Left renal pelvis (tissue), 4 donors: Measurements from ENCODE around the gene RABGAP1L. TPM values are rescaled to one million over a fixed set of nuclear protein-coding genes. Genes with fewer than 3 reads are reported as not detected.
"Not testable (repeated sequence)": the region's sequence is repeated elsewhere in the genome, so short reads cannot be mapped to it uniquely, and the experiment has no call there.

Experiments used
- DNase-seq, 4 donors: peaks; one replicate each; pipeline ENCODE4 v3.0.0-alpha.2; 2013; ENCODE audit warnings: low read depth in 4 of 4, low spot score in 3 of 4
- polyA plus RNA-seq, 4 donors: library from polyadenylated mRNA; unstranded; fragments of 120-200 nt; gene quantifications; one replicate each; pipeline ENCODE4 v1.2.1, GENCODE V29; 2013; ENCODE audit not compliant: insufficient read length in 4 of 4

The RABGAP1L gene
- polyA plus RNA-seq, 4 donors: 23.9 to 32.5 (median 28.4) TPM

DNA sequence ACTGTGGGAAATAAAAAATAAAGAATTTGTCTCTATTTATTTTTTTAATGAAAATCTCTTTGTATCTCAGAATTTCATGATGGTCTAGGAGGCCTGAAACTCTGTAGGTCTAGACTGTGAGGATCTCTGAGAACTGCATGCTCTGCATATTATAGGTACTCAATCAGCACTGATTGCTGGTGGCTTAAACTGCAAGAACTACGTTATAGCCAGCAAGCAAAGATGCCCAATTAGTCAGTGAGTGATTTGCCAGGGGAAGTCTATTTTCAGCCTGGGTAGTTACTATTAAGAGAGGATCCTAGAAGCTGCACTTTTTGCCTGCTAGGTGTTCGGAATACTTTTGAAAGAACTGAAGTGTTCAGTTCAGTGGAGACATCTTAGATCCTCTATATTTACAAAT is 375.9 kb downstream of the RABGAP1L start:
- no peak for DNase-seq

DNA sequence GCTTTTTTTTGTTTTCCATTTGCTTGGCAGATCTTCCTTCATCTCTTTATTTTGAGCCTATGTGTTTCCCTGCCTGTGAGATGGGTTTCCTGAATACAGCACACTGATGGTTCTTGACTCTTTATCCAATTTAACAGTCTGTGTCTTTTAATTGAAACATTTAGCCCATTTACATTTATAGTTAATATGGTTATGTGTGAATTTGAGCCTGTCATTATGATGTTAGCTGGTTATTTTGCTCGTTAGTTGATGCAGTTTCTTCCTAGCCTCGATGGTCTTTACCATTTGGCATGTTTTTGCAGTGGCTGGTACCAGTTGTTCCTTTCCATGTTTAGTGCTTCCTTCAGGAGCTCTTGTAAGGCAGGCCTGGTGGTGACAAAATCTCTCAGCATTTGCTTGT is 384.1 kb downstream of the RABGAP1L start:
- DNase-seq: not testable (repeated sequence)

- no peak for DNase-seq
These were observed 391.0 kb downstream of the RABGAP1L start for GRCh38 chr1:174550296-174550695.

DNA sequence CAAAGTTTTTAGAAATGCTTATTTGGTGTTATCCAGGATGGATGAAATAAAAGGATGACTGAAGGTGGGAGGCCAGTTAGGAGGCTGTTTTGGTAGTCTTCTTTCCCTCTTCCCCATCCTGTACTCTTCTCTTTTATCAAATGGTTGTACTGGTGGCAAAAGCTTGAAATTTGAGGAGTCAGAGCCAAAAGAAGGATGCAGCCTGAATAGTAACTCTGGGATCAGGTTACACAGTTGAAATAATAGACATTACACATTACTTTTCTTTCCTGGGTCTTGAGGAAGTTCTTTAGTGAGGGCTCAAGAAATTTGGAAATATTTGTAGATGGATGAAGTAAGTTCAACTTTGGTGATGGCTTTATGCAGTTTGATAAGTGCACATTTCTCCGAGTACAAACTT is 397.1 kb downstream of the RABGAP1L start:
- DNase-seq: no peak

DNA sequence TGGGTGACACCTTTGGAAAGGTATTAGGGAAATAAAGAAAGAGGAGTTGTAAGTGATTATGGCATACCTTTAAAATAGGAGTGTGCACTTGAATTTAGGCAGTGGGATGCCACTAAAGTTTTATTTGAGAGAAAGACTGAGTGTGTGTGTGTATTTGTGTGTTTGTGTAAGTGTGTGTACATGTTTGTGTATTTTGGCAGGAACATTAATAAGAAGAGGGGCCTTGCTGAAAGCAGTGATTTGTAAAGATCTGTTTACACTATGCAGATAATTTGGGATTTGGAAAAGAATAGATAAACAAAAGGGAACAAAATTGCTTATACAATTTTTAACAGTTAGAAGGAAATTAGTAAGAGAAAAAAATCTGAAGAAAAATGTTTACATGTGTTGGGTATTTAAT is 409.2 kb downstream of the RABGAP1L start:
- no peak for DNase-seq

- DNase-seq: no peak
These were observed 409.9 kb downstream of the RABGAP1L start for GRCh38 chr1:174569240-174569639.

DNA sequence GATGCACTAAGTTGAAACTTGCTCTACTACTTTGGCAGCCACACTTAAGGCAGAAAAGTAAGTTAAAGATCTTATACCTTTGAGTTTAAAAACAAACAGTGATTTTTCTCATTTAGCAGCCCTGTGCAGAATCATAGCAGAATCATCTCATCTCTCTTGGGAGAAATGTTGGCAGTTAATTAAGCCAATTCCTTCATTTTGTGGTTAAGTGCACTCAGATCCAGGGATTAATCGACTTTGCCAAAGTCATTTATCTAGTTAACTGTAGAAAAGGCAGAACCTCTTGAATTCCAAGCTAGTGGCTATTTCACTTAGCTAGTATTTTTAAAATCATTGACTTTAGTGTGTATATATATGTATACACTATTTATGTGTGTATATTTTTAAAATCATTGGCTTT is 413.5 kb downstream of the RABGAP1L start:
- no peak for DNase-seq

DNA sequence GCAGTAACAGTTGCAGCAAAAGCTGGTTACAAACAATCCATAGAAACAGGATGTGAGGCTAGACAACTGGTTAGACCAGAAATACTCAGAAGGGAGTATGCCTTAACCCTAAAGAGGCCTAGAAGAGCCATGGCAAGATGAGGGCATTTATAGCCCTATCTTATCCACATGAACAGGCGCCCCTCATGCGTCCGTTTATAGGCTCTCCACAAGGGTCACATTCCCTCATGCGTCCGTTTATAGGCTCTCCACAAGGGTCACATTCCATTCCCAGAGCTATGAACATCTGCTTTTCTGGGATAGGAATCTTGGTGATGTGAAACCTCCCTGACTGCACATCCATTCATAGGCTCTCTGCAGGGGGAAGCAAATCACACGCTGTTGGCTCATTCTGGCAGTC is 416.8 kb downstream of the RABGAP1L start:
- DNase-seq: not testable (repeated sequence)

GRCh38 chr1:174577681-174578080 is 418.4 kb downstream of the RABGAP1L start:
- no peak for DNase-seq

GRCh38 chr1:174580801-174581200 is 421.5 kb downstream of the RABGAP1L start:
- no peak for DNase-seq

DNA sequence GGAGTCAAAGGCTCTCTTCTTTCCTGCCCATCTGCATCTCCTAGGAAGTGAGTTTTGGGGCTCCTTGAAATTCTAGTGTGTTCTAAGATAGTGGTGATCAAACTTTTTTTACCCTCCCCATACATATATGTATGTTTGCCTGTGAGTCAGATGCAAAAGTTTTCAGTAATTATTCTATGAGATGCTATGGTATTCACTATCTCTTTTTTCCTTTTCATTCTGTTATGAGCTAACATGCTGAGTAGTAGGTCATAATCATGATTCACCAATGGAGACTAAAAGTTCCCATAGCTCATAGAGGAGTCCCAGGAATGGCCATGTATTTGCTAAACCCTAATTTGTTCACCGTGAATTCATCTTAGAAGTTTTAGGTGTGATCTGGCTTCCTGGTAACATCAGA is 424.0 kb downstream of the RABGAP1L start:
- no peak for DNase-seq

DNA sequence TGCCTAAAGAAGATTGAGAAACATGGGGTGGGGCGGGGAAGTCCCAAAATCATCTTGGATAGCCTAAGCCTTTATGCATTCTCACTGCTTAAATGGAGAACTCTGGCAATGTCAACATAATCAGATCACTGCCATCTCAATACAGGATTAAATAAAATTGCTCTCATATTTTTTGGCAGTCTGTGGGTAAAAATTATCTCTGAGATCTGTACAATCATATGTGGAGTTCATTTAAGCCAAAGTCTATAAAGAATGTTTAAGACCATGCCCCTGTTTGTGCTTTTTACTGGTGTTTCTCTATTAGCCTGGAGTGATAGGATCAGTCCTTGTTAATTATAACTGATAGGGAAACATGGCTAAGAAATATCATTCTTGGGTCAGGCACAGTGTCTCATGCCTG is 424.8 kb downstream of the RABGAP1L start:
- no peak for DNase-seq

- not testable (repeated sequence) for DNase-seq
These were observed 429.3 kb downstream of the RABGAP1L start for GRCh38 chr1:174588618-174589017.

DNA sequence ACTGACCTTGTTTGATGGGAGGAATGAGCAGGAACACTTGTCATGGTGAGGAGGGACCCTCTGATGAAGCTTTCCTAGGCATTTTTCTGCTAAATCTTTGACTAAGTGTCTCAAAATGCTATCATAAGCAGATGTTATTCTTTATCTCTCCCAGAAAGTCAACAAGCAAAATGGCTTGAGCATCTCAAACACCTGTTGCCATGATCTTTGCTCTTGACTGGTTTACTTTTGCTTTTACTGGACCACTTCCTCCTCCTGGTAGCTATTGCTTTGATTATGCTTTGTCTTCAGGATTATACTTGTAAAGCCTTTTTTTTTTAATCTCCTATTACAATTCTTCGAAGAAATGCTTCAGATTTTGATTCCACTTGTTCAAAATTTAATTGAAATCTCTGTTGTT is 445.9 kb downstream of the RABGAP1L start:
- no peak for DNase-seq

DNA sequence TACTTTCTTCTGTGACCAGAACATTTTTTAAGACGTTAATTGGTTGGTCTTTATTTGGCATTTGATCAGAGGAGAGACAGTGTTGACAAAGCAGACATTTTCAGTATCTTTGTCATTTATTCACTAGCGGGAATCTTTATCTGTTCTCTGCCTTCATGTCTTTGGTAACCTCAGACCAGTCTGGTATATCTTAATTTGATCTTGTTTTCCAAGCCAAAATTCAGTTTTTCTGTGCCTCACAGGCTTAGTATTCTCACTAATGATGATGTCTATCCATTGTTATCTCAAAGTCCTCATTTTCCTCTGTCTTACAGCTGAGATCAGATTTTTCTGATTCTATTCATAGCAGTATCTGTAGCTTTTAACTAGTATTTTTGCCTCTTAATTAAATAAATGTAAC is 447.2 kb downstream of the RABGAP1L start:
- no peak for DNase-seq

GRCh38 chr1:174617905-174618304 is 458.6 kb downstream of the RABGAP1L start:
- DNase-seq: not testable (repeated sequence)

DNA sequence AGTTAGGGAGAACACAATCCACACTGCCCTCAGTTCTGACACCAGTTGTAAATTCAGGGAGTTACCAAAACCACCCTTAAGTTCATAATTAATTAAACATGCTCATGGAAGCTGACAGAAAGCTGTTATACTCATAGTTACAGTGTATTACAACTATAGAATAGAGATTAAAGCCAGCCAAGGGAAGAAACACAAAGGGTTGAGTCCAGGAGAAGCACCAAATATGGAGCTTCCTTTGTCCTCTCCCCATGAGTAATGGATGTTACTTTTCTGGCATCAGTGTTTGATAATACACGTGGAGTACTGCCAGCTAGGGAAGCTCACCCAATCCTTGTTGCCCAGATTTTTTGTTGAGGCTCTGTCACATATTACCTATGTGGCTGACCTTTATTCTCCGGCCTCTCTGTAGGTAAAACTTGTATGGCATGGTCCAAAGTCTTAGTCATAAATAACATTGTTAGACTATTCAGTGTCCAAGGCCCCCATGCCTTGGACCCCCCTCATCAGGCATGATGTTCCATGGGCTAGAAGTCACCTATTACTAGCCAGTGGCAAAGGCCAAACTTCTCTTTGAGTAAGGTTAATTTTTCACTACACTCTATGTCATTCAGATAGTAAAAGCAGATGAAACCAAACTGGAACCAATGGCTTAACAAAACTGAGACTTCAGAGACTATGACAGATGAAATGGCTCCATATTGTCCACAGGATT is 464.2 kb downstream of the RABGAP1L start:
- DNase-seq: no peak

DNA sequence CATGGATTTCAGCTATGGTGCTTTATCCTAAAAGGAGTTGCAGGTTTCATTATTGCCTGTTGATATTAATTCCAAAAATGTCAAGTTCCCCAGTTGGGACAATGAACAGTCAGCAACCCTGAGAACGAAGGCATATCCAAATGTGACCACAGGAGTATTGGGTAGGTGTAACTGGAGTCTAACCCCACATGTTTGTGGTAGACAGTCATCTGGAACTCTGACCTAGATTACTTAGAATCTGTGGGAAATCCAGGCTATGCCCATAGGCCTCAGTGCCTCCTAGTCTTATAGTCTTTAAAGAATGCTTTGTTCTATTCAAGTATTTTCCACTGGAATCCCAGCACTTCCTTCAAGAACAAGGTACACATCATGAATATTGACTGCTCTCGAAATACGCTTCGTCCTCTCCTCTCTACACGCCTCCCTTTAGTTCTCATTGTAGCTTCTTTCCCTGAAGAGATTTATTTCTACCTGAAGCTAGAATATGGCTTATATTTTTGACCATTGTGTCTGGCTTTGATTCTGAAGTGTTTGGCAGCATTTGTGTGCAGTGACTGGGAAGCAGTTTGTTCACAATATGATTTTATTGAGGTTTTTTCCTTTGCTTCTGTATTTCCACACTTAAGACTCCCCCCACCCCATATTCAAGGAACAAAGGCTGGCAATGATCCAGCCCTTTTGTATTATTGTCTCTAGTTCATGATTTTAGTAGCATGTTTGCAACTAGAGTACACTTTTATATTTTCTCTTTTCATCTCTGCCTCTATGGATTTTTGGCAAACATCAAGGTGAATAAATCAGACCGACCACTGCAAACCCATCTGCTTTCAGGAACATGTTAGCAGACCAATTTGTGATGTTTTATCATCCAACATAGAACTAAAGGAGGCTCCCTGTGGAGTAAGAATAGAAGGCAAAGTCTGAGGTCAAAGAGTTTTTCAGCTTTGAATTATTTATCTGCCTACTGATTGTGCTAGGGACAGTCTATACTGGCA is 467.0 kb downstream of the RABGAP1L start:
- no peak for DNase-seq

DNA sequence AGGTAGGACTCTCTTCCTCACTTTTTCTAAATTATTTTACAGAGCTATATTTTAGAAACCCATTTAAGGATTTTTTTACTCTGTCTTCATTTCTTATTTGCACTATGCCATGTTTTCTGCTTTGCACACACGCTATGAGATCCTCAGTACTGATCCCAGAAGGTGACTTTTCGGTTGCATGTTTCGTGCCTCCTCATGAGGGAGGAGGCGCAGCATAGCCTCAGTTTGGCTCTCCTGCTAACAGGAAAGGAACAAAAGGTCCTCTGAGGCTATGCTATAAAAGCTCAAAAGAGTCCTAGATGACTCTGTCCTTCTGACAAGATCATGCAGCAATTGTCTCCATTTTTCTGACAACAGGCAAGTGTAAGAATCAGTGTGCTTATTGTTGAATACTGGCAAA is 478.2 kb downstream of the RABGAP1L start:
- DNase-seq: no peak

DNA sequence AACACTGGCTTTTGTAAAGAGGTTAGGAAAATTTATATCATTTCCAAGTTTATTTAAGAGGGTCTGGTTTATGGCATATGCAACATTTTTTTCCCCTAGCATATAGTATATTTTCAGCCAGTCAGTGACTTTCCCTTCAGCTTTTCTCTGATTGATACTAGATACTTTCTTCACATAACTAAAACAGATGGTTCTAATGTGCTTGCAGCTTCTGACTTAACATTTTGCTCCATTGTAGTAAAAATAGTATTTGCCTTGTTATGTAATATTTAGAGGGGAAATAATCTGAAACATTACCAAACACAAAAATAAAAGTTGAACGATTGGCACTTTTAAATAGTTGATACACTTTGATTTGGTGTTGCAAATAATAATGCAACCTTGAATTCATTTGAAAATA is 480.1 kb downstream of the RABGAP1L start:
- DNase-seq: no peak

DNA sequence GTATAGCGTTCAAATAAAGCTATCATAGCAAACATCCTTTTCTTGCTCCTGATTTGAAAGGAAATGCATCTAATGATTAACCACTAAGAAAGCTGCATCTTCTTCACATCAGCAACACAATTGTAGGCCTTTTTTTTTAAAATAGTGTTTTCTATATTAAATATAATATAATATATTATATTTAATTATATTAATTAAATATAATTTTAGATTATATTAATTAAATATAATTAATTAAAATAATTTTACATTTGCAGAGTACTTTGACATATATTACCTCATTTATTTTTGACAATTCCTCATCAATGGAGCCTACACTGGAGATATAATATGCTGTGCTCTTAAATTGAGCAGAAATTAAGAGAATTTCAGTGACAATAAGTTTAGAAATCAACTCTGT is 481.5 kb downstream of the RABGAP1L start:
- no peak for DNase-seq

- no peak for DNase-seq
These were observed 483.1 kb downstream of the RABGAP1L start for GRCh38 chr1:174642393-174642792.
